GM23248 (cell line): ENCODE measurements around the gene HIVEP1.

Experiments
- EZH2 ChIP-seq: fragments of 200-600 bp; sonication (generic); IDR thresholded peaks from 2 replicates; pipeline ENCODE4 v1.6.1; 2018; ENCODE audit warnings: antibody characterized with exemption, mild to moderate bottlenecking; ENCODE audit not compliant: insufficient read depth, poor library complexity, severe bottlenecking
- EZH2phosphoT487 ChIP-seq: fragments of 200-600 bp; sonication (generic); IDR thresholded peaks from 2 replicates; pipeline ENCODE4 v1.6.1; 2018; ENCODE audit warnings: antibody characterized with exemption, moderate library complexity, mild to moderate bottlenecking, low read depth; ENCODE audit not compliant: insufficient read depth

- TF ChIP-seq EZH2phosphoT487 (no peak), EZH2 (no peak)
These were observed 151.8 kb downstream of the HIVEP1 start for GRCh38 chr6:12163744-12164507.
